A549 (cell line): Measurements from ENCODE around the gene IFT74.

Experiments used
- CBX2 ChIP-seq: fragments of 200-600 bp; sonication (generic); IDR thresholded peaks from 2 replicates; pipeline ENCODE4 v1.6.1; 2016; ENCODE audit warnings: low read depth, mild to moderate bottlenecking, borderline replicate concordance
- EHMT2 ChIP-seq: fragments of 200-600 bp; sonication (generic); IDR thresholded peaks from 2 replicates; pipeline ENCODE4 v1.6.1; 2016; ENCODE audit warnings: antibody characterized with exemption, low read depth, mild to moderate bottlenecking, moderate library complexity
- JUN ChIP-seq, 2 experiments: fragments of >200 bp; sonication (Bioruptor Twin); formaldehyde crosslinking; IDR thresholded peaks; 2 replicates in 1 of 2; 3 replicates in 1 of 2; pipeline ENCODE4 v1.6.1; 2016 to 2017
- MAFK ChIP-seq: fragments of 450-650 bp; IDR thresholded peaks from 2 replicates; pipeline ENCODE4 v1.6.1; 2014; ENCODE audit not compliant: partially characterized antibody
- MAZ ChIP-seq: fragments of 150-350 bp; IDR thresholded peaks from 2 replicates; pipeline ENCODE4 v1.6.1; 2014; ENCODE audit warnings: antibody characterized with exemption, low read depth, low read length, borderline replicate concordance
- NR3C1 ChIP-seq: fragments of >200 bp; sonication (Bioruptor Twin); formaldehyde crosslinking; IDR thresholded peaks from 3 replicates; pipeline ENCODE4 v1.6.1; 2017
- POLR2A ChIP-seq: IDR thresholded peaks from 2 replicates; pipeline ENCODE4 v1.6.1; 2012; ENCODE audit warnings: mild to moderate bottlenecking, low read length
- POLR2AphosphoS2 ChIP-seq: conservative IDR thresholded peaks from 2 replicates; pipeline ENCODE4 v1.6.1; 2012; ENCODE audit warnings: low read length, improper control_type of control experiment, inconsistent platforms
- RAD21 ChIP-seq, 2 experiments: fragments of >200 bp in 1 of 2; sonication (Bioruptor Twin) in 1 of 2; formaldehyde crosslinking in 1 of 2; IDR thresholded peaks in 1 of 2; conservative IDR thresholded peaks in 1 of 2; 2 replicates in 1 of 2; 3 replicates in 1 of 2; pipeline ENCODE4 v1.6.1; 2012 to 2018; ENCODE audit warnings: inconsistent platforms in 1 of 2
- RFX5 ChIP-seq: fragments of 450-650 bp; IDR thresholded peaks from 2 replicates; pipeline ENCODE4 v1.7.1; 2014; ENCODE audit warnings: antibody characterized with exemption, mild to moderate bottlenecking, moderate library complexity
- TF ChIP-seq, protein P1 (sequence below): fragments of >200 bp; sonication (Bioruptor Twin); formaldehyde crosslinking; IDR thresholded peaks from 3 replicates; pipeline ENCODE4 v1.5.1; 2016
- TF ChIP-seq, protein P2 (sequence below): fragments of 200-600 bp; sonication (generic); IDR thresholded peaks from 2 replicates; pipeline ENCODE4 v1.6.1; 2016; ENCODE audit warnings: antibody characterized with exemption, mild to moderate bottlenecking, moderate library complexity
- TF ChIP-seq, protein P3 (sequence below): fragments of 250-450 bp; sonication (Bioruptor Pico); IDR thresholded peaks from 2 replicates; pipeline ENCODE4 v1.5.0; 2021; ENCODE audit warnings: mild to moderate bottlenecking, moderate library complexity, borderline replicate concordance
- TF ChIP-seq, protein P4 (sequence below): fragments of >200 bp; sonication (Bioruptor Twin); formaldehyde crosslinking; IDR thresholded peaks from 3 replicates; pipeline ENCODE4 v1.6.1; 2016

DNA sequence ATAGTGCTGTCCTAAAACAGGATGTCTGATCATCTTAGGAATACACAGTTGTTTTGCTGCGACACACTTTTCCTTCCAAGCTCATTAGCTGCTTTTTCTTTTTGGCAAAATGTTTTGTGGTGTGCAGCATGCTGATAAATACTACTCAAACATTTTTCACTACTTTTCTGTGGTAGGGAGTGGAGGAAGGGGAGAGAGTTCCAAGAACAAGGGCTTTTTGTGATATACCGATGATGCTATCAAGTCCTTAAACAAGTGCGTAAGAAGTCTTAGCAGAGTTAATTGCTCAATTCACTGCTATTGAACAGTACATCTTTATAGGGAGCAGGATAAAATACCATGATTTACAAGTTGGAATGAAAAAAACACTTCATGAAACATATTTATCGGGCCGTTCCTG, 129.2 kb downstream of the IFT74 start:
- TF ChIP-seq, protein P1, sequence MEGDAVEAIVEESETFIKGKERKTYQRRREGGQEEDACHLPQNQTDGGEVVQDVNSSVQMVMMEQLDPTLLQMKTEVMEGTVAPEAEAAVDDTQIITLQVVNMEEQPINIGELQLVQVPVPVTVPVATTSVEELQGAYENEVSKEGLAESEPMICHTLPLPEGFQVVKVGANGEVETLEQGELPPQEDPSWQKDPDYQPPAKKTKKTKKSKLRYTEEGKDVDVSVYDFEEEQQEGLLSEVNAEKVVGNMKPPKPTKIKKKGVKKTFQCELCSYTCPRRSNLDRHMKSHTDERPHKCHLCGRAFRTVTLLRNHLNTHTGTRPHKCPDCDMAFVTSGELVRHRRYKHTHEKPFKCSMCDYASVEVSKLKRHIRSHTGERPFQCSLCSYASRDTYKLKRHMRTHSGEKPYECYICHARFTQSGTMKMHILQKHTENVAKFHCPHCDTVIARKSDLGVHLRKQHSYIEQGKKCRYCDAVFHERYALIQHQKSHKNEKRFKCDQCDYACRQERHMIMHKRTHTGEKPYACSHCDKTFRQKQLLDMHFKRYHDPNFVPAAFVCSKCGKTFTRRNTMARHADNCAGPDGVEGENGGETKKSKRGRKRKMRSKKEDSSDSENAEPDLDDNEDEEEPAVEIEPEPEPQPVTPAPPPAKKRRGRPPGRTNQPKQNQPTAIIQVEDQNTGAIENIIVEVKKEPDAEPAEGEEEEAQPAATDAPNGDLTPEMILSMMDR: no peak
- TF ChIP-seq RAD21 (conservative IDR thresholded peaks at IDR 0.05 in 1 of 2, IDR thresholded peaks at IDR 0.05 in 1 of 2): no peak
- no peak for TF ChIP-seq MAFK
- TF ChIP-seq, protein P2, sequence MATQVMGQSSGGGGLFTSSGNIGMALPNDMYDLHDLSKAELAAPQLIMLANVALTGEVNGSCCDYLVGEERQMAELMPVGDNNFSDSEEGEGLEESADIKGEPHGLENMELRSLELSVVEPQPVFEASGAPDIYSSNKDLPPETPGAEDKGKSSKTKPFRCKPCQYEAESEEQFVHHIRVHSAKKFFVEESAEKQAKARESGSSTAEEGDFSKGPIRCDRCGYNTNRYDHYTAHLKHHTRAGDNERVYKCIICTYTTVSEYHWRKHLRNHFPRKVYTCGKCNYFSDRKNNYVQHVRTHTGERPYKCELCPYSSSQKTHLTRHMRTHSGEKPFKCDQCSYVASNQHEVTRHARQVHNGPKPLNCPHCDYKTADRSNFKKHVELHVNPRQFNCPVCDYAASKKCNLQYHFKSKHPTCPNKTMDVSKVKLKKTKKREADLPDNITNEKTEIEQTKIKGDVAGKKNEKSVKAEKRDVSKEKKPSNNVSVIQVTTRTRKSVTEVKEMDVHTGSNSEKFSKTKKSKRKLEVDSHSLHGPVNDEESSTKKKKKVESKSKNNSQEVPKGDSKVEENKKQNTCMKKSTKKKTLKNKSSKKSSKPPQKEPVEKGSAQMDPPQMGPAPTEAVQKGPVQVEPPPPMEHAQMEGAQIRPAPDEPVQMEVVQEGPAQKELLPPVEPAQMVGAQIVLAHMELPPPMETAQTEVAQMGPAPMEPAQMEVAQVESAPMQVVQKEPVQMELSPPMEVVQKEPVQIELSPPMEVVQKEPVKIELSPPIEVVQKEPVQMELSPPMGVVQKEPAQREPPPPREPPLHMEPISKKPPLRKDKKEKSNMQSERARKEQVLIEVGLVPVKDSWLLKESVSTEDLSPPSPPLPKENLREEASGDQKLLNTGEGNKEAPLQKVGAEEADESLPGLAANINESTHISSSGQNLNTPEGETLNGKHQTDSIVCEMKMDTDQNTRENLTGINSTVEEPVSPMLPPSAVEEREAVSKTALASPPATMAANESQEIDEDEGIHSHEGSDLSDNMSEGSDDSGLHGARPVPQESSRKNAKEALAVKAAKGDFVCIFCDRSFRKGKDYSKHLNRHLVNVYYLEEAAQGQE: no peak
- no peak for TF ChIP-seq CBX2
- TF ChIP-seq, protein P3, sequence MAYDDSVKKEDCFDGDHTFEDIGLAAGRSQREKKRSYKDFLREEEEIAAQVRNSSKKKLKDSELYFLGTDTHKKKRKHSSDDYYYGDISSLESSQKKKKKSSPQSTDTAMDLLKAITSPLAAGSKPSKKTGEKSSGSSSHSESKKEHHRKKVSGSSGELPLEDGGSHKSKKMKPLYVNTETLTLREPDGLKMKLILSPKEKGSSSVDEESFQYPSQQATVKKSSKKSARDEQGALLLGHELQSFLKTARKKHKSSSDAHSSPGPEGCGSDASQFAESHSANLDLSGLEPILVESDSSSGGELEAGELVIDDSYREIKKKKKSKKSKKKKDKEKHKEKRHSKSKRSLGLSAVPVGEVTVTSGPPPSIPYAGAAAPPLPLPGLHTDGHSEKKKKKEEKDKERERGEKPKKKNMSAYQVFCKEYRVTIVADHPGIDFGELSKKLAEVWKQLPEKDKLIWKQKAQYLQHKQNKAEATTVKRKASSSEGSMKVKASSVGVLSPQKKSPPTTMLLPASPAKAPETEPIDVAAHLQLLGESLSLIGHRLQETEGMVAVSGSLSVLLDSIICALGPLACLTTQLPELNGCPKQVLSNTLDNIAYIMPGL (CRISPR knock-in tag): no peak
- TF ChIP-seq POLR2A: no peak
- TF ChIP-seq JUN (IDR thresholded peaks at IDR 0.05): no peak
- no peak for TF ChIP-seq MAZ
- no peak for TF ChIP-seq EHMT2
- TF ChIP-seq POLR2AphosphoS2: no peak
- TF ChIP-seq NR3C1: no peak
- TF ChIP-seq RFX5: no peak
- TF ChIP-seq, protein P4, sequence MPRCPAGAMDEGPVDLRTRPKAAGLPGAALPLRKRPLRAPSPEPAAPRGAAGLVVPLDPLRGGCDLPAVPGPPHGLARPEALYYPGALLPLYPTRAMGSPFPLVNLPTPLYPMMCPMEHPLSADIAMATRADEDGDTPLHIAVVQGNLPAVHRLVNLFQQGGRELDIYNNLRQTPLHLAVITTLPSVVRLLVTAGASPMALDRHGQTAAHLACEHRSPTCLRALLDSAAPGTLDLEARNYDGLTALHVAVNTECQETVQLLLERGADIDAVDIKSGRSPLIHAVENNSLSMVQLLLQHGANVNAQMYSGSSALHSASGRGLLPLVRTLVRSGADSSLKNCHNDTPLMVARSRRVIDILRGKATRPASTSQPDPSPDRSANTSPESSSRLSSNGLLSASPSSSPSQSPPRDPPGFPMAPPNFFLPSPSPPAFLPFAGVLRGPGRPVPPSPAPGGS: no peak
